SH-SY5Y (cell line): Measurements from ENCODE around the gene ALDH3B2.

ENCODE experiments used
- GATA2 ChIP-seq: IDR thresholded peaks from 2 replicates; pipeline ENCODE4 v1.6.1; 2011; ENCODE audit warnings: mild to moderate bottlenecking, low read depth, low read length
- GATA3 ChIP-seq: IDR thresholded peaks from 2 replicates; pipeline ENCODE4 v1.6.1; 2011; ENCODE audit warnings: low read depth, mild to moderate bottlenecking, low read length, moderate library complexity

The ALDH3B2 gene

GRCh38 chr11:67675058-67675747, 780 bp upstream of the ALDH3B2 start:
- TF ChIP-seq GATA3, result no peak

GRCh38 chr11:67673902-67674301, 521 bp downstream of the ALDH3B2 start:
- TF ChIP-seq GATA3, result no peak
- TF ChIP-seq GATA2, result no peak

GRCh38 chr11:67673358-67673757, 1.1 kb downstream of the ALDH3B2 start:
- TF ChIP-seq GATA3, result no peak
- no peak for TF ChIP-seq GATA2

- TF ChIP-seq GATA3 (no peak), GATA2 (no peak)
Measured at GRCh38 chr11:67671211-67671520, 3.3 kb downstream of the ALDH3B2 start.

GRCh38 chr11:67670316-67671210, 3.9 kb downstream of the ALDH3B2 start:
- no peak for TF ChIP-seq GATA3
- TF ChIP-seq GATA2, result no peak

- no peak for TF ChIP-seq GATA3
- no peak for TF ChIP-seq GATA2
Measured at GRCh38 chr11:67668192-67668551, 6.3 kb downstream of the ALDH3B2 start.

- TF ChIP-seq GATA2 (no peak), GATA3 (no peak)
Measured at GRCh38 chr11:67667490-67668191, 6.8 kb downstream of the ALDH3B2 start.

- TF ChIP-seq GATA3, result no peak
- TF ChIP-seq GATA2, result no peak
Measured at GRCh38 chr11:67666676-67667489, 7.5 kb downstream of the ALDH3B2 start.

GRCh38 chr11:67666303-67666645, 8.1 kb downstream of the ALDH3B2 start:
- TF ChIP-seq GATA3 (no peak), GATA2 (no peak)

- TF ChIP-seq GATA2, result no peak
- TF ChIP-seq GATA3, result no peak
Measured at GRCh38 chr11:67665541-67666302, 8.7 kb downstream of the ALDH3B2 start.

GRCh38 chr11:67664696-67665540, 9.5 kb downstream of the ALDH3B2 start:
- no peak for TF ChIP-seq GATA2
- TF ChIP-seq GATA3, result no peak

- TF ChIP-seq GATA3, result no peak
- no peak for TF ChIP-seq GATA2
Measured at GRCh38 chr11:67664213-67664585, 10.2 kb downstream of the ALDH3B2 start.

- TF ChIP-seq GATA2 (no peak), GATA3 (no peak)
Measured at GRCh38 chr11:67663532-67664212, 10.8 kb downstream of the ALDH3B2 start.
